Right lobe of liver (tissue), 4 donors: ENCODE data around the gene ZMIZ1.

Source experiments
- POLR2A ChIP-seq: fragments of 450-650 bp; IDR thresholded peaks from one replicate; pipeline ENCODE4 v1.6.1; 2017; ENCODE audit warnings: antibody characterized with exemption, mild to moderate bottlenecking
- TF ChIP-seq, protein P1 (sequence below), 4 donors: fragments of 200-600 bp in 3 of 4; fragments of 450-650 bp in 1 of 4; IDR thresholded peaks; one replicate each; pipeline versions ENCODE4 v1.5.1 to v1.8.0; 2016 to 2022; ENCODE audit warnings: antibody characterized with exemption in 4 of 4, mild to moderate bottlenecking in 2 of 4
- donor health status: DM: no; HTN: no; CAD: no.
- donor health status: DM: no; HTN: no; CAD: no.
- donor health status: DM: no; HTN: yes; CAD: no.

DNA sequence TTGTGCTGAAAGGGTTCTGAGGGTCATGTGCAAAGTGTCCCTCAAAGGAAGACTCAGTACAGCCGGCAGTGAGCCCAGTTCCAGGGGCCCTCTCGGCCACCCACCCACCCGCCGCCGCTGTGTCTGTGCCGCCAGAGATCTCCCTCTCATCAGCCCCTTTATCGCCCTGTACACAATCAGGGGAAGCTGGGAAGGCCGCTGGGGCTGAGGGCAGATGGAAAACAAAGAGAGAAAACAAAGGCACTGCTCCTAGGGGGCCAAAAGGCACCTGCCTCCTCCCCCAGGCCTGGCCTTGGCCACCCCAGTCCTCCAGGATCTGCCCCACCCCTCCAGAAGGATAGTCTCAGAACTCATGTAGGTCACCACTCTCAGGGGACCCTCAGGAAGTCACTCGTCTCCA is 67.0 kb downstream of the ZMIZ1 start:
- TF ChIP-seq, protein P1, sequence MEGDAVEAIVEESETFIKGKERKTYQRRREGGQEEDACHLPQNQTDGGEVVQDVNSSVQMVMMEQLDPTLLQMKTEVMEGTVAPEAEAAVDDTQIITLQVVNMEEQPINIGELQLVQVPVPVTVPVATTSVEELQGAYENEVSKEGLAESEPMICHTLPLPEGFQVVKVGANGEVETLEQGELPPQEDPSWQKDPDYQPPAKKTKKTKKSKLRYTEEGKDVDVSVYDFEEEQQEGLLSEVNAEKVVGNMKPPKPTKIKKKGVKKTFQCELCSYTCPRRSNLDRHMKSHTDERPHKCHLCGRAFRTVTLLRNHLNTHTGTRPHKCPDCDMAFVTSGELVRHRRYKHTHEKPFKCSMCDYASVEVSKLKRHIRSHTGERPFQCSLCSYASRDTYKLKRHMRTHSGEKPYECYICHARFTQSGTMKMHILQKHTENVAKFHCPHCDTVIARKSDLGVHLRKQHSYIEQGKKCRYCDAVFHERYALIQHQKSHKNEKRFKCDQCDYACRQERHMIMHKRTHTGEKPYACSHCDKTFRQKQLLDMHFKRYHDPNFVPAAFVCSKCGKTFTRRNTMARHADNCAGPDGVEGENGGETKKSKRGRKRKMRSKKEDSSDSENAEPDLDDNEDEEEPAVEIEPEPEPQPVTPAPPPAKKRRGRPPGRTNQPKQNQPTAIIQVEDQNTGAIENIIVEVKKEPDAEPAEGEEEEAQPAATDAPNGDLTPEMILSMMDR (IDR thresholded peaks at IDR 0.05): no peak
- no peak for TF ChIP-seq POLR2A
